22Rv1 (cell line): Measurements from ENCODE around the gene MED12L.

Experiments
- H3K27ac ChIP-seq: fragments of 450-650 bp; 2 replicates; pipeline ENCODE4 v1.5.1; 2017
- ZFX ChIP-seq: fragments of 450-650 bp; IDR thresholded peaks from 2 replicates; pipeline ENCODE4 v1.6.1; 2017; ENCODE audit warnings: antibody characterized with exemption, borderline replicate concordance
- TF ChIP-seq, protein P1 (sequence below): fragments of 450-650 bp; IDR thresholded peaks from 2 replicates; pipeline ENCODE4 v1.5.1; 2017; ENCODE audit warnings: mild to moderate bottlenecking

The MED12L gene

DNA sequence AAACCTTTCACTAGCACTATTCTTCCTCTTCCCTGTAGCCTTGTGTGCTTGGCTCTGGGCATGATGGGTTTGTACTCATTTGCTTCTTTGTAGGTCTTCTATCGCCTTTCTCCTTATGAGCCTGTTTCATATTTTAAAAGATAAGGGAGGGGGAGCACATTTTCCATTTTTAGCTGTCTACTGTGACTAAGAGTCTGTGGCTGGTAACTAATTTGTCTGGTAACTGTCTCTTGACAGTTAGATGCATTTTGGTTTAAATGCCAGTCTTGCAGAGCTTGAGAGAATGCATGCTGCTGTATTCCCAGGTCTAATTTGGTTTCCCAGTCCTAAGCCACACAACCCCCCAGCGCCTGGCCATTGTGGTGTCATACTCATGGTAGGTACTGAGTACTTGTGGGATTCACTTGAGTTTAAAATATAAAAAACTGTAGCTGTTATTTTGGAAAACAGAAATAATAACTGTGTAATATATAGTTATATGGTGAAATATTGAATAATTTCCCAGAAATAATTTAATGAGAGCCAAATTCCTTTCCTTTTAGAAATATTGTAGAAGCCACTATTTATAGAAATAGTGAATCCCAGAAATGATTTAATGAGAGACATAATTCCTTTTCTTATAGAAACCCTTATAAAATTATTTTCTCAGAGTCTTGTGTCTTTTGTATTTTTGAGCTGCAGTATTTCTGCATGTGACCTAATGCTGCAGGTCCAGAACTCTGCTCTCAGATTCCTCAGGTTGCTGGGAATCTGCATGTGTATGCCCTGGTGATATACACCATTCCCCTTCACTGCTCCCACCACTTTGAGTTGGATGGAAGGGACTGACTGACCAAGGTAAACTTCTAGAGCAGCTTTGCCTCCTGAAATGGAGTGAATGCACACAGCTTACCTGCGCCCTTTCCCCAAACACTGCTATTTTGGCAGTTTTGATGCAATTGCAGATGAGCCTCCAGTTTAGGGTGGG is 131.5 kb downstream of the MED12L start:
- H3K27ac ChIP-seq: no peak overlapping the region

DNA sequence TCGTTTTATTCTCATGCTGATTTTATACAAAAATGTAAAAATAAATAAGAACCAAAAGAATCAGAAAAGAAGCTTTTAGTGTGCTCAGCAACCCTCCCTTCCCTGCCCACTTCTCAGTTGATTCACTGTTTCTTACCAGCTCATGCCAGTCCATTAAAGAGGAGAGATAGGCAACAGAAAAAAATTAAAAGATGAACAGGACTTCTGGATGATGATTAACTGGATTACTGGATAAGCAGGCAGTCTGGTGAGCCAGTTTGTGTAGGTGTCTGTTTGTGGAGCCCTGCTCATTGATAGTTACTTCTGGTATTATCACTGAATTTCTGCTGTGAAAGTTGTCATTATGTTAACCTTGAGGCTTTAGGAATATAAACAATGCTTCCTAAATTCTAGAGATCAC is 132.7 kb downstream of the MED12L start:
- TF ChIP-seq ZFX: no peak
- TF ChIP-seq, protein P1, sequence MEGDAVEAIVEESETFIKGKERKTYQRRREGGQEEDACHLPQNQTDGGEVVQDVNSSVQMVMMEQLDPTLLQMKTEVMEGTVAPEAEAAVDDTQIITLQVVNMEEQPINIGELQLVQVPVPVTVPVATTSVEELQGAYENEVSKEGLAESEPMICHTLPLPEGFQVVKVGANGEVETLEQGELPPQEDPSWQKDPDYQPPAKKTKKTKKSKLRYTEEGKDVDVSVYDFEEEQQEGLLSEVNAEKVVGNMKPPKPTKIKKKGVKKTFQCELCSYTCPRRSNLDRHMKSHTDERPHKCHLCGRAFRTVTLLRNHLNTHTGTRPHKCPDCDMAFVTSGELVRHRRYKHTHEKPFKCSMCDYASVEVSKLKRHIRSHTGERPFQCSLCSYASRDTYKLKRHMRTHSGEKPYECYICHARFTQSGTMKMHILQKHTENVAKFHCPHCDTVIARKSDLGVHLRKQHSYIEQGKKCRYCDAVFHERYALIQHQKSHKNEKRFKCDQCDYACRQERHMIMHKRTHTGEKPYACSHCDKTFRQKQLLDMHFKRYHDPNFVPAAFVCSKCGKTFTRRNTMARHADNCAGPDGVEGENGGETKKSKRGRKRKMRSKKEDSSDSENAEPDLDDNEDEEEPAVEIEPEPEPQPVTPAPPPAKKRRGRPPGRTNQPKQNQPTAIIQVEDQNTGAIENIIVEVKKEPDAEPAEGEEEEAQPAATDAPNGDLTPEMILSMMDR: no peak
- no peak overlapping the region for H3K27ac ChIP-seq

More for the DNA sequence above, 131.5 kb downstream of the MED12L start:
- TF ChIP-seq ZFX: no peak
- TF ChIP-seq, protein P1: no peak

DNA sequence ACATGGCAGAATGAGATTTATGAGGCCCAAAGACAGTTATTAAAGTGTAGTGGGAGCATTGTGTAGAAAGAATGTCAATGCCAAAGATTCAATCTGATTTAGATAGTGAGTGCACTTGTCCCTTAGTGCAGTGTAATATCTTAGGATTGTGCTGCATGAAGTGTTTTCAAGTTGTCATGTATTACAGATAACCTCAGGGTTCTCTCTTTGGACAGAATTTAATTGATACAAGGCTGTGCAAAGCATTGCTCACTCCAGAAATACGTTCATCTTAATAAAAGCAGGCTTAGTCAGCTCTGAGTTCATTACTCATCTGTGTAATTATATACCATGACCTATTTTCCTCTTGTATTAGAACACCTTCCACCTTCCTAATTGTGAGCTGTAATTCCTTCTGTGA is 133.6 kb downstream of the MED12L start:
- no peak overlapping the region for H3K27ac ChIP-seq
- TF ChIP-seq ZFX: no peak
- TF ChIP-seq, protein P1: no peak

DNA sequence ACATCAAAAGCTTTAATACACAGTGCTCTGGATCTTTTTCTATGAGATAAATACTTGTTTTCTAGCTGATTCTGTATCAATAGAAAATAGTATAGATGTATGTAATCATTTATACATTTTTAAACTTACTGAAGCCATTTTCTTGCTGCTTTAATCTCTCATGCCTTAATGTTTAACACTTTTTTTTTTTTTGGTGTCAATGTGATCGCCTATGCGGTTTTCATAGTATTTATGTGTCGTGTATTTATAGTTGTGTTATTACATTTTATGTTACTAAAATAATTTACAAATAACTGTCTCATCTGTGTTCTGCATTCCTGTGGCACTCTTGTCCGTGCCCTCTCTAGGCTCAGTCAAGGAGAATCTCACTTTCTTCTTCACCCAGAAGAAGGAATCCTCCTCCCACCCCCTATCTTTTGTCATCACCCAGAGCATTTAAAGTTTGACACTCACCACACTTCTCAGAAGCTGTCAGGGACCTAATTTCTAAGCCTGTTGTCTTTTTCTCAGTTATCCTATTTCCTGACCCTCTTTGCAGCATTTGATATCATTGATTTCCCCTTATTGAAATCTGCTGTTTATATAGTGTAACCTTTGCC is 138.9 kb downstream of the MED12L start:
- TF ChIP-seq, protein P1: no peak
- no peak for TF ChIP-seq ZFX
- no peak overlapping the region for H3K27ac ChIP-seq

DNA sequence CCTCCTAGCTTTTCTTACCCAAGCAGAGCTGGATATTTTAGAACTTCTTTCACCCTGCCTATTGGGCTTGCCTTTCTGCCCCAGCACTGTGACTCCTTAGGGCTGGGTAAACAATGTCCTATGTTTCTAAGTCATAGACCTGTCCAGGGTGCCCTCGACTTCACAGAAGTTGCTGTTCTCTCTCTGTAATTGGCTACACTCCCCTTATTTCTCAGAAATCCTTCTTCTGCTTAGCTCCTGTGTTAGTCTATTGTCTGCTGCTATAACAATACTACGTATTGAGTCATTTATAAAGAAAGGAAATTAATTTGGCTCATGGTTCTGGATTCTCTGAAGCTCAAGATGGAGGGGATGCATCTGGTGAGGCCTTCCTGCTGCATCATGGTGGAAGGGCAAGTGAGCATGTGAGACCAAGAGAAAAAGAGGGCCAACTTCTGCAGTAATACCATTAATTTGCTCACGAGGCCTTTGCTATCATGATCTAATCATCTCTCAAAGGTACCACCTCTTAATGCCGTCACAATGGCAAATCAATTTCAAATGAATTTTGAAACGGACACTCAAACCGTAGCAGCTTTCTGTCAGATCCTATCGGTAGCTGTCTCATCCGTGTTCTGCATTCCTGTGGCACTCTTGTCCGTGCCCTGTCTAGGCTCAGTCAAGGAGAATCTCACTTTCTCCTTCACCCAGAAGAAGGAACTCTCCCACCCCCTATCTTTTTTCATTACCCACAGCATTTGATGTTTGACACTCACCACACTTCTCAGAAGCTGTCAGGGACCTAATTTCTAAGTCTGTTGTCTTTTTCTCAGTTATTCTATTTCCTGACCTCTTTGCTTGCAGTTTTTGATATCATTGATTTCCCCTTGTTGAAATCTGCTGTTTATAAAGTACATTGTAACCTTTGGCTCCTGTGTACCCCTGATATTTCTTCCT is 139.8 kb downstream of the MED12L start:
- no peak overlapping the region for H3K27ac ChIP-seq
- TF ChIP-seq, protein P1: no peak
- no peak for TF ChIP-seq ZFX

DNA sequence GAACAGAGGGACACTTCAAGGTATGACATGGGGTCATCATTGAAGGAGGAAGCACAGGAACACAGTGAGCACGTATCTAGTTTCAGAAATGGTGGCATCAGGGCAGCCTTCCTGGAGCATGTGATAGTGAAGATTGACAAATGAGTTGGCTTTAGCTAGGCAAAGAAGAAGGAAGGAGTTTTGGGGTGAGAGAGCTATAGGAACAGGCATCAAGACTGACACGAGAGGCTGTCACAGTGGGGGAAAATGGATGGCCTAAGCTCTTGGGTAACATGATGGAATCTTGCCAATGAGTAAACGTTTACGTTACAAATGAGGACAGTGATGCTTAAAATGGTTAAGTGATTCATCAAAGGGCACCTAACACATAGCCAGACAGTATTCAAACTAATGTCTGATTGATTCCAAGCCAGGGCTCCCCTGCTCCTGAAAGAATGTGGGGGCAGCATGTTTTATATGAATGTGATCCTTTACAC is 140.7 kb downstream of the MED12L start:
- TF ChIP-seq, protein P1: no peak
- no peak for TF ChIP-seq ZFX
- no peak overlapping the region for H3K27ac ChIP-seq
